Nephron progenitor cell (in vitro differentiated cells): Measurements from ENCODE around the gene FTO.

Experiments
- DNase-seq: peaks from one replicate; pipeline ENCODE4 v3.0.0; 2021
- H3K27ac Mint-ChIP-seq: 2 replicates; pipeline ENCODE4 v1.8.0; 2021; ENCODE audit warnings: mild to moderate bottlenecking, moderate library complexity, mixed read lengths
- H3K27me3 Mint-ChIP-seq: 2 replicates; pipeline ENCODE4 v1.8.0; 2021; ENCODE audit warnings: mild to moderate bottlenecking, low read depth, mixed read lengths; ENCODE audit not compliant: poor library complexity
- H3K36me3 Mint-ChIP-seq: 2 replicates; pipeline ENCODE4 v1.8.0; 2021; ENCODE audit warnings: low read depth, mixed read lengths
- H3K4me1 Mint-ChIP-seq: 2 replicates; pipeline ENCODE4 v1.8.0; 2021; ENCODE audit warnings: mixed read lengths
- H3K4me3 Mint-ChIP-seq: 2 replicates; pipeline ENCODE4 v1.8.0; 2021; ENCODE audit warnings: mild to moderate bottlenecking, moderate library complexity, mixed read lengths
- H3K9me3 Mint-ChIP-seq: 2 replicates; pipeline ENCODE4 v1.8.0; 2021; ENCODE audit warnings: mild to moderate bottlenecking, moderate library complexity, mixed read lengths
- CTCF ChIP-seq: fragments of 200-600 bp; sonication (generic); IDR thresholded peaks from 2 replicates; pipeline ENCODE4 v1.5.0; 2021; ENCODE audit warnings: antibody characterized with exemption

The FTO gene

GRCh38 chr16:54055864-54056263, 351.9 kb downstream of the FTO start:
- H3K9me3 Mint-ChIP-seq = peaks cover 10% of the 10 kb centered on the region
- H3K27me3 Mint-ChIP-seq = peaks cover 12% of the 10 kb centered on the region
- DNase-seq = no peak
- no peak overlapping the region for H3K4me3 Mint-ChIP-seq
- H3K36me3 Mint-ChIP-seq = peaks cover 16% of the 10 kb centered on the region
- no peak overlapping the region for H3K27ac Mint-ChIP-seq
- TF ChIP-seq CTCF = no peak
- peaks cover 45% of the 10 kb centered on the region for H3K4me1 Mint-ChIP-seq

- Mint-ChIP-seq H3K27me3 (peaks cover 12% of the 10 kb centered on the region), H3K4me3 (no peak overlapping the region), H3K36me3 (peaks cover 16% of the 10 kb centered on the region), H3K4me1 (peaks cover 46% of the 10 kb centered on the region), H3K9me3 (peaks cover 10% of the 10 kb centered on the region), H3K27ac (peak overlapping the region; percentile 63)
- DNase-seq = no peak
- no peak for TF ChIP-seq CTCF
Observed at GRCh38 chr16:54056921-54057320, 353.0 kb downstream of the FTO start.

- DNase-seq = no peak
- Mint-ChIP-seq H3K36me3 (peaks cover 16% of the 10 kb centered on the region), H3K4me1 (peaks cover 58% of the 10 kb centered on the region), H3K27me3 (peaks cover 16% of the 10 kb centered on the region), H3K27ac (no peak overlapping the region), H3K9me3 (peaks cover 10% of the 10 kb centered on the region), H3K4me3 (no peak overlapping the region)
- no peak for TF ChIP-seq CTCF
Observed at GRCh38 chr16:54059319-54059718, 355.4 kb downstream of the FTO start.

GRCh38 chr16:54060599-54061421, 356.9 kb downstream of the FTO start:
- H3K27ac Mint-ChIP-seq = no peak overlapping the region
- H3K4me3 Mint-ChIP-seq = no peak overlapping the region
- H3K27me3 Mint-ChIP-seq = peaks cover 14% of the 10 kb centered on the region
- peaks cover 15% of the 10 kb centered on the region for H3K36me3 Mint-ChIP-seq
- no peak for TF ChIP-seq CTCF
- DNase-seq = no peak
- peaks cover 10% of the 10 kb centered on the region for H3K9me3 Mint-ChIP-seq
- peaks cover 63% of the 10 kb centered on the region for H3K4me1 Mint-ChIP-seq

GRCh38 chr16:54061454-54061853, 357.5 kb downstream of the FTO start:
- Mint-ChIP-seq H3K9me3 (peaks cover 7% of the 10 kb centered on the region), H3K4me3 (no peak overlapping the region), H3K27me3 (peaks cover 8% of the 10 kb centered on the region), H3K4me1 (peaks cover 64% of the 10 kb centered on the region), H3K36me3 (peaks cover 8% of the 10 kb centered on the region), H3K27ac (no peak overlapping the region)
- TF ChIP-seq CTCF = no peak
- no peak for DNase-seq
